Measurements from ENCODE around the gene GAREM1.

GAREM1 gene

GRCh38 chr18:32443033-32443705 lies 27.5 kb downstream of the GAREM1 start:
- no peaks in the 10 kb centered on the region for H3K36me3 ChIP-seq (ENCODE audit: control insufficient read depth in 5 of 5, insufficient read depth in 5 of 5, low read length in 5 of 5)
- H3K4me1 ChIP-seq (ENCODE audit: control insufficient read depth in 5 of 5, insufficient read depth in 5 of 5, low read length in 5 of 5): peaks cover 0 to 15% (median 7%) of the 10 kb centered on the region in 5 donors
- no peak overlapping the region for H3K9ac ChIP-seq (ENCODE audit: low read length in 5 of 5)
- no peak overlapping the region for H3K4me3 ChIP-seq (ENCODE audit: low read depth in 1 of 5, low read length in 5 of 5)
- H3K9me3 ChIP-seq (ENCODE audit: control insufficient read depth in 5 of 5, low read length in 5 of 5): no peaks in the 10 kb centered on the region
- H3K27ac ChIP-seq (ENCODE audit: low read depth, low read length): no peak overlapping the region
- H3K27me3 ChIP-seq (ENCODE audit: control insufficient read depth in 5 of 5, insufficient read depth in 4 of 5, low read length in 5 of 5): no peaks in the 10 kb centered on the region

GRCh38 chr18:32442575-32442974 lies 28.1 kb downstream of the GAREM1 start:
- Histone ChIP-seq H3K9ac (ENCODE audit: low read length in 5 of 5) (no peak overlapping the region), H3K4me1 (ENCODE audit: control insufficient read depth in 5 of 5, insufficient read depth in 5 of 5, low read length in 5 of 5) (peaks cover 0 to 15% (median 7%) of the 10 kb centered on the region in 5 donors), H3K4me3 (ENCODE audit: low read depth in 1 of 5, low read length in 5 of 5) (no peak overlapping the region), H3K36me3 (ENCODE audit: control insufficient read depth in 5 of 5, insufficient read depth in 5 of 5, low read length in 5 of 5) (no peaks in the 10 kb centered on the region), H3K27me3 (ENCODE audit: control insufficient read depth in 5 of 5, insufficient read depth in 4 of 5, low read length in 5 of 5) (no peaks in the 10 kb centered on the region), H3K9me3 (ENCODE audit: control insufficient read depth in 5 of 5, low read length in 5 of 5) (no peaks in the 10 kb centered on the region), H3K27ac (ENCODE audit: low read depth, low read length) (no peak overlapping the region)

- Histone ChIP-seq H3K27ac (ENCODE audit: low read depth, low read length) (no peak overlapping the region), H3K4me1 (ENCODE audit: control insufficient read depth in 5 of 5, insufficient read depth in 5 of 5, low read length in 5 of 5) (peaks cover 0 to 16% (median 7%) of the 10 kb centered on the region in 5 donors), H3K9ac (ENCODE audit: low read length in 5 of 5) (no peak overlapping the region)
Observed at GRCh38 chr18:32441533-32441932, 29.1 kb downstream of the GAREM1 start.

GRCh38 chr18:32440518-32440917 lies 30.2 kb downstream of the GAREM1 start:
- H3K4me1 ChIP-seq (ENCODE audit: control insufficient read depth in 5 of 5, insufficient read depth in 5 of 5, low read length in 5 of 5): peaks cover 0 to 23% (median 7%) of the 10 kb centered on the region in 5 donors
- H3K9ac ChIP-seq (ENCODE audit: low read length in 5 of 5): no peak overlapping the region
- H3K36me3 ChIP-seq (ENCODE audit: control insufficient read depth in 5 of 5, insufficient read depth in 5 of 5, low read length in 5 of 5): no peaks in the 10 kb centered on the region
- no peak overlapping the region for H3K27ac ChIP-seq (ENCODE audit: low read depth, low read length)
- no peak overlapping the region for H3K4me3 ChIP-seq (ENCODE audit: low read depth in 1 of 5, low read length in 5 of 5)
- no peaks in the 10 kb centered on the region for H3K9me3 ChIP-seq (ENCODE audit: control insufficient read depth in 5 of 5, low read length in 5 of 5)
- no peaks in the 10 kb centered on the region for H3K27me3 ChIP-seq (ENCODE audit: control insufficient read depth in 5 of 5, insufficient read depth in 4 of 5, low read length in 5 of 5)

More at GRCh38 chr18:32441533-32441932, 29.1 kb downstream of the GAREM1 start:
- Histone ChIP-seq H3K27me3 (ENCODE audit: control insufficient read depth in 5 of 5, insufficient read depth in 4 of 5, low read length in 5 of 5) (no peaks in the 10 kb centered on the region), H3K36me3 (ENCODE audit: control insufficient read depth in 5 of 5, insufficient read depth in 5 of 5, low read length in 5 of 5) (no peaks in the 10 kb centered on the region), H3K9me3 (ENCODE audit: control insufficient read depth in 5 of 5, low read length in 5 of 5) (no peaks in the 10 kb centered on the region), H3K4me3 (ENCODE audit: low read depth in 1 of 5, low read length in 5 of 5) (peak overlapping the region in 2 of 5 donors; percentile 11 to 12)

GRCh38 chr18:32439802-32440201 lies 30.9 kb downstream of the GAREM1 start:
- H3K4me3 ChIP-seq (ENCODE audit: low read depth in 1 of 5, low read length in 5 of 5): no peak overlapping the region
- no peaks in the 10 kb centered on the region for H3K36me3 ChIP-seq (ENCODE audit: control insufficient read depth in 5 of 5, insufficient read depth in 5 of 5, low read length in 5 of 5)
- H3K9me3 ChIP-seq (ENCODE audit: control insufficient read depth in 5 of 5, low read length in 5 of 5): no peaks in the 10 kb centered on the region
- peaks cover 0 to 23% (median 7%) of the 10 kb centered on the region in 5 donors for H3K4me1 ChIP-seq (ENCODE audit: control insufficient read depth in 5 of 5, insufficient read depth in 5 of 5, low read length in 5 of 5)
- H3K27ac ChIP-seq (ENCODE audit: low read depth, low read length): no peak overlapping the region
- no peak overlapping the region for H3K9ac ChIP-seq (ENCODE audit: low read length in 5 of 5)
- H3K27me3 ChIP-seq (ENCODE audit: control insufficient read depth in 5 of 5, insufficient read depth in 4 of 5, low read length in 5 of 5): no peaks in the 10 kb centered on the region

- Histone ChIP-seq H3K9me3 (ENCODE audit: control insufficient read depth in 5 of 5, low read length in 5 of 5) (no peaks in the 10 kb centered on the region), H3K27ac (ENCODE audit: low read depth, low read length) (no peak overlapping the region), H3K4me1 (ENCODE audit: control insufficient read depth in 5 of 5, insufficient read depth in 5 of 5, low read length in 5 of 5) (peaks cover 0 to 23% (median 7%) of the 10 kb centered on the region in 5 donors), H3K9ac (ENCODE audit: low read length in 5 of 5) (no peak overlapping the region), H3K4me3 (ENCODE audit: low read depth in 1 of 5, low read length in 5 of 5) (no peak overlapping the region), H3K27me3 (ENCODE audit: control insufficient read depth in 5 of 5, insufficient read depth in 4 of 5, low read length in 5 of 5) (no peaks in the 10 kb centered on the region), H3K36me3 (ENCODE audit: control insufficient read depth in 5 of 5, insufficient read depth in 5 of 5, low read length in 5 of 5) (no peaks in the 10 kb centered on the region)
Observed at GRCh38 chr18:32439241-32439640, 31.4 kb downstream of the GAREM1 start.

GRCh38 chr18:32438173-32438572 lies 32.5 kb downstream of the GAREM1 start:
- no peaks in the 10 kb centered on the region for H3K27me3 ChIP-seq (ENCODE audit: control insufficient read depth in 5 of 5, insufficient read depth in 4 of 5, low read length in 5 of 5)
- no peaks in the 10 kb centered on the region for H3K36me3 ChIP-seq (ENCODE audit: control insufficient read depth in 5 of 5, insufficient read depth in 5 of 5, low read length in 5 of 5)
- no peak overlapping the region for H3K9ac ChIP-seq (ENCODE audit: low read length in 5 of 5)
- no peak overlapping the region for H3K27ac ChIP-seq (ENCODE audit: low read depth, low read length)
- peaks cover 0 to 23% (median 7%) of the 10 kb centered on the region in 5 donors for H3K4me1 ChIP-seq (ENCODE audit: control insufficient read depth in 5 of 5, insufficient read depth in 5 of 5, low read length in 5 of 5)
- no peaks in the 10 kb centered on the region for H3K9me3 ChIP-seq (ENCODE audit: control insufficient read depth in 5 of 5, low read length in 5 of 5)
- H3K4me3 ChIP-seq (ENCODE audit: low read depth in 1 of 5, low read length in 5 of 5): no peak overlapping the region

- Histone ChIP-seq H3K36me3 (ENCODE audit: control insufficient read depth in 5 of 5, insufficient read depth in 5 of 5, low read length in 5 of 5) (no peaks in the 10 kb centered on the region), H3K9me3 (ENCODE audit: control insufficient read depth in 5 of 5, low read length in 5 of 5) (no peaks in the 10 kb centered on the region), H3K27ac (ENCODE audit: low read depth, low read length) (no peak overlapping the region), H3K9ac (ENCODE audit: low read length in 5 of 5) (no peak overlapping the region), H3K4me1 (ENCODE audit: control insufficient read depth in 5 of 5, insufficient read depth in 5 of 5, low read length in 5 of 5) (peaks cover 0 to 23% (median 7%) of the 10 kb centered on the region in 5 donors), H3K27me3 (ENCODE audit: control insufficient read depth in 5 of 5, insufficient read depth in 4 of 5, low read length in 5 of 5) (no peaks in the 10 kb centered on the region), H3K4me3 (ENCODE audit: low read depth in 1 of 5, low read length in 5 of 5) (no peak overlapping the region)
Observed at GRCh38 chr18:32437100-32437834, 33.4 kb downstream of the GAREM1 start.

GRCh38 chr18:32435631-32436500 lies 34.8 kb downstream of the GAREM1 start:
- Histone ChIP-seq H3K9ac (ENCODE audit: low read length in 5 of 5) (no peak overlapping the region), H3K27me3 (ENCODE audit: control insufficient read depth in 5 of 5, insufficient read depth in 4 of 5, low read length in 5 of 5) (no peaks in the 10 kb centered on the region), H3K4me1 (ENCODE audit: control insufficient read depth in 5 of 5, insufficient read depth in 5 of 5, low read length in 5 of 5) (peaks cover 0 to 12% (median 3%) of the 10 kb centered on the region in 5 donors), H3K4me3 (ENCODE audit: low read depth in 1 of 5, low read length in 5 of 5) (no peak overlapping the region), H3K9me3 (ENCODE audit: control insufficient read depth in 5 of 5, low read length in 5 of 5) (peaks cover 0 to 3% (median 0%) of the 10 kb centered on the region in 5 donors), H3K36me3 (ENCODE audit: control insufficient read depth in 5 of 5, insufficient read depth in 5 of 5, low read length in 5 of 5) (no peaks in the 10 kb centered on the region), H3K27ac (ENCODE audit: low read depth, low read length) (no peak overlapping the region)

All from subcutaneous abdominal adipose tissue (tissue), 5 donors.